ENCODE data around the gene ADARB2.

DNA sequence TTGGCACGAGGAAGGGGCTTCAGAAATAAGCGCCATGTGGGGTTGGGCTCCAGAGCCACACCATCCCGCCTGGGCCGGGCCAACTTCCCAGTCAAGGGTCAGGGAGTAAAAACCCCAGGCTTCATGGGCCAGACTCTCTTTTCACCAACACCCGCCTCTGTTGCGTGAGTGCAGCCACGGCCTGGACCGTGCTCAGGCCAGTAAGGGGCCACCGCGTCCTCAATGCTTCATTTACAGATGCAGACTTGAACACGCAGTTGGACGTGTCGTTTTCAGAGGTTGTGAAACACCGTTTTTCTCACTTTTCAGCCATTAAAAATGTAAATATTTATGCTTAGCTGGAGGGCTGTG is 520.1 kb downstream of the ADARB2 start:
- TF ChIP-seq, protein P1, sequence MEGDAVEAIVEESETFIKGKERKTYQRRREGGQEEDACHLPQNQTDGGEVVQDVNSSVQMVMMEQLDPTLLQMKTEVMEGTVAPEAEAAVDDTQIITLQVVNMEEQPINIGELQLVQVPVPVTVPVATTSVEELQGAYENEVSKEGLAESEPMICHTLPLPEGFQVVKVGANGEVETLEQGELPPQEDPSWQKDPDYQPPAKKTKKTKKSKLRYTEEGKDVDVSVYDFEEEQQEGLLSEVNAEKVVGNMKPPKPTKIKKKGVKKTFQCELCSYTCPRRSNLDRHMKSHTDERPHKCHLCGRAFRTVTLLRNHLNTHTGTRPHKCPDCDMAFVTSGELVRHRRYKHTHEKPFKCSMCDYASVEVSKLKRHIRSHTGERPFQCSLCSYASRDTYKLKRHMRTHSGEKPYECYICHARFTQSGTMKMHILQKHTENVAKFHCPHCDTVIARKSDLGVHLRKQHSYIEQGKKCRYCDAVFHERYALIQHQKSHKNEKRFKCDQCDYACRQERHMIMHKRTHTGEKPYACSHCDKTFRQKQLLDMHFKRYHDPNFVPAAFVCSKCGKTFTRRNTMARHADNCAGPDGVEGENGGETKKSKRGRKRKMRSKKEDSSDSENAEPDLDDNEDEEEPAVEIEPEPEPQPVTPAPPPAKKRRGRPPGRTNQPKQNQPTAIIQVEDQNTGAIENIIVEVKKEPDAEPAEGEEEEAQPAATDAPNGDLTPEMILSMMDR (conservative IDR thresholded peaks at IDR 0.05; ENCODE audit: low read depth in 2 of 2) = no peak
- TF ChIP-seq, protein P2, sequence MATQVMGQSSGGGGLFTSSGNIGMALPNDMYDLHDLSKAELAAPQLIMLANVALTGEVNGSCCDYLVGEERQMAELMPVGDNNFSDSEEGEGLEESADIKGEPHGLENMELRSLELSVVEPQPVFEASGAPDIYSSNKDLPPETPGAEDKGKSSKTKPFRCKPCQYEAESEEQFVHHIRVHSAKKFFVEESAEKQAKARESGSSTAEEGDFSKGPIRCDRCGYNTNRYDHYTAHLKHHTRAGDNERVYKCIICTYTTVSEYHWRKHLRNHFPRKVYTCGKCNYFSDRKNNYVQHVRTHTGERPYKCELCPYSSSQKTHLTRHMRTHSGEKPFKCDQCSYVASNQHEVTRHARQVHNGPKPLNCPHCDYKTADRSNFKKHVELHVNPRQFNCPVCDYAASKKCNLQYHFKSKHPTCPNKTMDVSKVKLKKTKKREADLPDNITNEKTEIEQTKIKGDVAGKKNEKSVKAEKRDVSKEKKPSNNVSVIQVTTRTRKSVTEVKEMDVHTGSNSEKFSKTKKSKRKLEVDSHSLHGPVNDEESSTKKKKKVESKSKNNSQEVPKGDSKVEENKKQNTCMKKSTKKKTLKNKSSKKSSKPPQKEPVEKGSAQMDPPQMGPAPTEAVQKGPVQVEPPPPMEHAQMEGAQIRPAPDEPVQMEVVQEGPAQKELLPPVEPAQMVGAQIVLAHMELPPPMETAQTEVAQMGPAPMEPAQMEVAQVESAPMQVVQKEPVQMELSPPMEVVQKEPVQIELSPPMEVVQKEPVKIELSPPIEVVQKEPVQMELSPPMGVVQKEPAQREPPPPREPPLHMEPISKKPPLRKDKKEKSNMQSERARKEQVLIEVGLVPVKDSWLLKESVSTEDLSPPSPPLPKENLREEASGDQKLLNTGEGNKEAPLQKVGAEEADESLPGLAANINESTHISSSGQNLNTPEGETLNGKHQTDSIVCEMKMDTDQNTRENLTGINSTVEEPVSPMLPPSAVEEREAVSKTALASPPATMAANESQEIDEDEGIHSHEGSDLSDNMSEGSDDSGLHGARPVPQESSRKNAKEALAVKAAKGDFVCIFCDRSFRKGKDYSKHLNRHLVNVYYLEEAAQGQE (IDR thresholded peaks at IDR 0.05; ENCODE audit: unreplicated experiment) = no peak
- no peak for TF ChIP-seq EZH2 (IDR thresholded peaks at IDR 0.05; ENCODE audit: low read depth, unreplicated experiment)
- TF ChIP-seq EZH2phosphoT487 (IDR thresholded peaks at IDR 0.05; ENCODE audit: unreplicated experiment) = no peak
- no peak for TF ChIP-seq POLR2AphosphoS5 (IDR thresholded peaks at IDR 0.05; ENCODE audit: low read depth)
- no peak for TF ChIP-seq CREB1 (CRISPR knock-in tag; IDR thresholded peaks at IDR 0.05; ENCODE audit: low read depth)
- TF ChIP-seq JUNB (IDR thresholded peaks at IDR 0.05; ENCODE audit: unreplicated experiment) = no peak
- no peak for TF ChIP-seq NANOG (IDR thresholded peaks at IDR 0.05; ENCODE audit: borderline replicate concordance)
- TF ChIP-seq ZNF331 (CRISPR knock-in tag; IDR thresholded peaks at IDR 0.05; ENCODE audit: low read depth) = no peak
- TF ChIP-seq, protein P3, sequence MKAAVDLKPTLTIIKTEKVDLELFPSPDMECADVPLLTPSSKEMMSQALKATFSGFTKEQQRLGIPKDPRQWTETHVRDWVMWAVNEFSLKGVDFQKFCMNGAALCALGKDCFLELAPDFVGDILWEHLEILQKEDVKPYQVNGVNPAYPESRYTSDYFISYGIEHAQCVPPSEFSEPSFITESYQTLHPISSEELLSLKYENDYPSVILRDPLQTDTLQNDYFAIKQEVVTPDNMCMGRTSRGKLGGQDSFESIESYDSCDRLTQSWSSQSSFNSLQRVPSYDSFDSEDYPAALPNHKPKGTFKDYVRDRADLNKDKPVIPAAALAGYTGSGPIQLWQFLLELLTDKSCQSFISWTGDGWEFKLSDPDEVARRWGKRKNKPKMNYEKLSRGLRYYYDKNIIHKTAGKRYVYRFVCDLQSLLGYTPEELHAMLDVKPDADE (IDR thresholded peaks at IDR 0.05) = no peak
- no peak for TF ChIP-seq ZNF114 (CRISPR knock-in tag; IDR thresholded peaks at IDR 0.05)
- no peak for TF ChIP-seq STAT1 (IDR thresholded peaks at IDR 0.05; ENCODE audit: unreplicated experiment)
- TF ChIP-seq, protein P4, sequence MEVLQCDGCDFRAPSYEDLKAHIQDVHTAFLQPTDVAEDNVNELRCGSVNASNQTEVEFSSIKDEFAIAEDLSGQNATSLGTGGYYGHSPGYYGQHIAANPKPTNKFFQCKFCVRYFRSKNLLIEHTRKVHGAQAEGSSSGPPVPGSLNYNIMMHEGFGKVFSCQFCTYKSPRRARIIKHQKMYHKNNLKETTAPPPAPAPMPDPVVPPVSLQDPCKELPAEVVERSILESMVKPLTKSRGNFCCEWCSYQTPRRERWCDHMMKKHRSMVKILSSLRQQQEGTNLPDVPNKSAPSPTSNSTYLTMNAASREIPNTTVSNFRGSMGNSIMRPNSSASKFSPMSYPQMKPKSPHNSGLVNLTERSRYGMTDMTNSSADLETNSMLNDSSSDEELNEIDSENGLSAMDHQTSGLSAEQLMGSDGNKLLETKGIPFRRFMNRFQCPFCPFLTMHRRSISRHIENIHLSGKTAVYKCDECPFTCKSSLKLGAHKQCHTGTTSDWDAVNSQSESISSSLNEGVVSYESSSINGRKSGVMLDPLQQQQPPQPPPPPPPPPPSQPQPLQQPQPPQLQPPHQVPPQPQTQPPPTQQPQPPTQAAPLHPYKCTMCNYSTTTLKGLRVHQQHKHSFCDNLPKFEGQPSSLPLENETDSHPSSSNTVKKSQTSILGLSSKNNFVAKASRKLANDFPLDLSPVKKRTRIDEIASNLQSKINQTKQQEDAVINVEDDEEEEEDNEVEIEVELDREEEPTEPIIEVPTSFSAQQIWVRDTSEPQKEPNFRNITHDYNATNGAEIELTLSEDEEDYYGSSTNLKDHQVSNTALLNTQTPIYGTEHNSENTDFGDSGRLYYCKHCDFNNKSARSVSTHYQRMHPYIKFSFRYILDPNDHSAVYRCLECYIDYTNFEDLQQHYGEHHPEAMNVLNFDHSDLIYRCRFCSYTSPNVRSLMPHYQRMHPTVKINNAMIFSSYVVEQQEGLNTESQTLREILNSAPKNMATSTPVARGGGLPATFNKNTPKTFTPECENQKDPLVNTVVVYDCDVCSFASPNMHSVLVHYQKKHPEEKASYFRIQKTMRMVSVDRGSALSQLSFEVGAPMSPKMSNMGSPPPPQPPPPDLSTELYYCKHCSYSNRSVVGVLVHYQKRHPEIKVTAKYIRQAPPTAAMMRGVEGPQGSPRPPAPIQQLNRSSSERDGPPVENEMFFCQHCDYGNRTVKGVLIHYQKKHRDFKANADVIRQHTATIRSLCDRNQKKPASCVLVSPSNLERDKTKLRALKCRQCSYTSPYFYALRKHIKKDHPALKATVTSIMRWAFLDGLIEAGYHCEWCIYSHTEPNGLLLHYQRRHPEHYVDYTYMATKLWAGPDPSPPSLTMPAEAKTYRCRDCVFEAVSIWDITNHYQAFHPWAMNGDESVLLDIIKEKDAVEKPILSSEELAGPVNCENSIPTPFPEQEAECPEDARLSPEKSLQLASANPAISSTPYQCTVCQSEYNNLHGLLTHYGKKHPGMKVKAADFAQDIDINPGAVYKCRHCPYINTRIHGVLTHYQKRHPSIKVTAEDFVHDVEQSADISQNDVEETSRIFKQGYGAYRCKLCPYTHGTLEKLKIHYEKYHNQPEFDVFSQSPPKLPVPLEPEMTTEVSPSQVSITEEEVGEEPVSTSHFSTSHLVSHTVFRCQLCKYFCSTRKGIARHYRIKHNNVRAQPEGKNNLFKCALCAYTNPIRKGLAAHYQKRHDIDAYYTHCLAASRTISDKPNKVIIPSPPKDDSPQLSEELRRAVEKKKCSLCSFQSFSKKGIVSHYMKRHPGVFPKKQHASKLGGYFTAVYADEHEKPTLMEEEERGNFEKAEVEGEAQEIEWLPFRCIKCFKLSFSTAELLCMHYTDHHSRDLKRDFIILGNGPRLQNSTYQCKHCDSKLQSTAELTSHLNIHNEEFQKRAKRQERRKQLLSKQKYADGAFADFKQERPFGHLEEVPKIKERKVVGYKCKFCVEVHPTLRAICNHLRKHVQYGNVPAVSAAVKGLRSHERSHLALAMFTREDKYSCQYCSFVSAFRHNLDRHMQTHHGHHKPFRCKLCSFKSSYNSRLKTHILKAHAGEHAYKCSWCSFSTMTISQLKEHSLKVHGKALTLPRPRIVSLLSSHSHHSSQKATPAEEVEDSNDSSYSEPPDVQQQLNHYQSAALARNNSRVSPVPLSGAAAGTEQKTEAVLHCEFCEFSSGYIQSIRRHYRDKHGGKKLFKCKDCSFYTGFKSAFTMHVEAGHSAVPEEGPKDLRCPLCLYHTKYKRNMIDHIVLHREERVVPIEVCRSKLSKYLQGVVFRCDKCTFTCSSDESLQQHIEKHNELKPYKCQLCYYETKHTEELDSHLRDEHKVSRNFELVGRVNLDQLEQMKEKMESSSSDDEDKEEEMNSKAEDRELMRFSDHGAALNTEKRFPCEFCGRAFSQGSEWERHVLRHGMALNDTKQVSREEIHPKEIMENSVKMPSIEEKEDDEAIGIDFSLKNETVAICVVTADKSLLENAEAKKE (CRISPR knock-in tag; IDR thresholded peaks at IDR 0.05) = no peak
